Esophagus muscularis mucosa (tissue), 4 donors: ENCODE results near the gene EYA4.

Experiments used
- EP300 ChIP-seq: sonication (generic); formaldehyde crosslinking; IDR thresholded peaks from one replicate; pipeline ENCODE4 v1.6.1; 2017; ENCODE audit warnings: antibody characterized with exemption
- POLR2A ChIP-seq: fragments of 450-650 bp; IDR thresholded peaks from one replicate; pipeline ENCODE4 v1.6.1; 2017; ENCODE audit warnings: antibody characterized with exemption, moderate library complexity, mild to moderate bottlenecking, low read depth
- POLR2AphosphoS5 ChIP-seq, 2 donors: sonication (generic); formaldehyde crosslinking; IDR thresholded peaks; one replicate each; pipeline ENCODE4 v1.6.1; 2017; ENCODE audit warnings: antibody characterized with exemption in 2 of 2
- TF ChIP-seq, protein P1 (sequence below), 3 experiments: fragments of 200-600 bp in 2 of 3; fragments of 450-650 bp in 1 of 3; sonication (generic) in 2 of 3; IDR thresholded peaks; one replicate each; pipeline ENCODE4 v1.5.1; 2017 to 2019; ENCODE audit warnings: antibody characterized with exemption in 3 of 3, mild to moderate bottlenecking in 2 of 3, moderate library complexity in 1 of 3

DNA sequence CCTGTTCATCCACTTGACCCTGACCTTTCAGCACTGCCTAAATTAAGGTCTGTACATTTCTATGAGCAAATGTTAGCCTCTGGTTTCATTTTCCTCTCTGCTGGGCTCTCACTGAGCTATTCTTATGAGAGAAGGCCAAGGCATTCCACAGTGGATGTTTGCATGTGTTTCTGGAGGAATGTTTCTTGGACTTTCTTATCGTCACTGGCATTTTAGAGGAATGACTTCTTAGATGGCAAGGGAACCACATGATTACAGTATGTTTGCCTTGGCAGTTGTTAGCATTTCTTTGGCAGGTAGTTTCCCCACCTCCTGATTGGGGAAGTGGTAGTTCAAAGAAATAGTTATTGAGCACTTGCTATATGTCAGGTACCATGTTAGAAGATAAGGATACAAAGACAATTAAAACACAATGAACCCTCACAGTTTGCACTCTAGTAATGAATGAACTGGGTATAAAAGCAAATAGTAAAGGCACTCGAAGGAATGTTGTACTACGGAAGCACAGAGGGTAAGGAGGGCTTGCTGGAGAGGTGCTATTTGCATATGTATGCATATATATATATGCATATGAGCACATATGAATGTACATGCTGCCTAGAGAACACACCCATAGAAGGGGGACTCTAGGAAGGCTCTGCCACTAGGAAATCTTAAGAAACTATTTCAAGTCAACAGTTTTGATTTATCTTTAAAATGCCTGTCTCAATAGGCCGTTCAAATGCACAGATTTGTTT is 307.4 kb downstream of the EYA4 start:
- TF ChIP-seq, protein P1, sequence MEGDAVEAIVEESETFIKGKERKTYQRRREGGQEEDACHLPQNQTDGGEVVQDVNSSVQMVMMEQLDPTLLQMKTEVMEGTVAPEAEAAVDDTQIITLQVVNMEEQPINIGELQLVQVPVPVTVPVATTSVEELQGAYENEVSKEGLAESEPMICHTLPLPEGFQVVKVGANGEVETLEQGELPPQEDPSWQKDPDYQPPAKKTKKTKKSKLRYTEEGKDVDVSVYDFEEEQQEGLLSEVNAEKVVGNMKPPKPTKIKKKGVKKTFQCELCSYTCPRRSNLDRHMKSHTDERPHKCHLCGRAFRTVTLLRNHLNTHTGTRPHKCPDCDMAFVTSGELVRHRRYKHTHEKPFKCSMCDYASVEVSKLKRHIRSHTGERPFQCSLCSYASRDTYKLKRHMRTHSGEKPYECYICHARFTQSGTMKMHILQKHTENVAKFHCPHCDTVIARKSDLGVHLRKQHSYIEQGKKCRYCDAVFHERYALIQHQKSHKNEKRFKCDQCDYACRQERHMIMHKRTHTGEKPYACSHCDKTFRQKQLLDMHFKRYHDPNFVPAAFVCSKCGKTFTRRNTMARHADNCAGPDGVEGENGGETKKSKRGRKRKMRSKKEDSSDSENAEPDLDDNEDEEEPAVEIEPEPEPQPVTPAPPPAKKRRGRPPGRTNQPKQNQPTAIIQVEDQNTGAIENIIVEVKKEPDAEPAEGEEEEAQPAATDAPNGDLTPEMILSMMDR (IDR thresholded peaks at IDR 0.05) = no peak
- TF ChIP-seq EP300 (no peak), POLR2A (no peak), POLR2AphosphoS5 (IDR thresholded peaks at IDR 0.05) (peak in 1 of 2 donors; percentile 39)
